ENCODE results near the gene FHAD1. TPM values are rescaled to one million over a fixed set of nuclear protein-coding genes. Genes with fewer than 3 reads are reported as not detected.

FHAD1 gene
- total RNA-seq, 1 experiment from 2014 or later, result 1.9 TPM

DNA sequence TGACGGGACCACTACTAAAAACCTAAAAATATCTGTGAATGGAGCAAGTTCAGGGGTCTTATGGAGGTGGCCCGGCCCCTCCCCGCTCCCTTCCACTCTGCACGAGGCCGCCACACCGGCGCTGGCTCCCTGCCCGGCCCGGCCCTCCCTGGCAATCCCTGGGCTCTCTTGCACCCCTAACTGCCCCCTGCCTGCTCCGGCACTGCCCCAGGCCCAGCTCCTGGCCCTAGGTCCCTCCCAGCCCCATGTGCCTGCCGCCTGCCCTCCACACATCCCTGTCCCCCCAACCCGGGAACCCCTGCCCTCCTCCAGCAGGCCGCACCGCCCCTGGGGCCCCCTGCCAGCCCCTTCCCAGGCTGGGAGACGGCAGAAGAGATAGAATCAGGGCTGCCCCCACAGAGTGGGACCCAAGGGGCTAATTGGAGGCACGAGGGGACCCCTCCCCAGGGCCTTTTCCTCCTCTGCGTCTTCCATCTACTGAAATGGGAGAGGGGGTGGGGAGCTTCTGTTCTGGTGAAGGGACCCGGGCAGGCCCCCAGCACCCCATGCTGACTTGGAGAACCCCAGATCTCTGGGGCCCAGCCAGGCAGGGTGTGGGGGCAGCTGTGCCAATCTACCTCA, 181.9 kb downstream of the FHAD1 start:
- Histone ChIP-seq H2BK15ac (ENCODE audit: low read depth, low read length) (no peak overlapping the region), H2BK5ac (ENCODE audit: insufficient read length, low read length) (no peak overlapping the region), H3K79me2 (ENCODE audit: insufficient read depth, low read length) (no peaks in the 10 kb centered on the region), H3K18ac (ENCODE audit: insufficient read length, low read depth, low read length) (no peak overlapping the region), H4K91ac (ENCODE audit: insufficient read length, low read depth, low read length) (no peak overlapping the region), H4K8ac (replicated peaks; ENCODE audit: insufficient read length, low read depth, low read length) (no peak overlapping the region), H3K4ac (ENCODE audit: low read depth, low read length) (no peak overlapping the region), H3K23ac (ENCODE audit: insufficient read length, low read depth, low read length) (no peak overlapping the region), H2BK120ac (ENCODE audit: low read depth, low read length, poor library complexity, severe bottlenecking) (no peak overlapping the region), H4K5ac (ENCODE audit: insufficient read length, low read depth, low read length) (no peak overlapping the region), H3K4me2 (ENCODE audit: insufficient read depth, insufficient read length, low read length) (no peak overlapping the region), H3K56ac (ENCODE audit: insufficient read length, low read depth, low read length) (no peak overlapping the region), H3K23me2 (ENCODE audit: insufficient read length, low read depth, low read length, poor library complexity, severe bottlenecking) (no peaks in the 10 kb centered on the region), H3K9me3 (ENCODE audit: control insufficient read depth, low read depth, low read length) (no peaks in the 10 kb centered on the region), H2BK12ac (ENCODE audit: insufficient read length, low read depth, low read length) (no peak overlapping the region), H3T11ph (ENCODE audit: low read length) (no peak overlapping the region), H4K20me1 (ENCODE audit: control insufficient read depth, insufficient read depth, insufficient read length) (no peaks in the 10 kb centered on the region), H3K14ac (ENCODE audit: insufficient read depth, low read length) (no peak overlapping the region), H3K9ac (ENCODE audit: extremely low read depth, insufficient read length, low read length) (no peak overlapping the region), H2AFZ (ENCODE audit: low read length) (no peak overlapping the region), H2BK20ac (ENCODE audit: low read depth, low read length, poor library complexity, severe bottlenecking) (no peak overlapping the region), H3K27me3 (ENCODE audit: insufficient read depth, low read length) (no peaks in the 10 kb centered on the region), H3K4me1 (ENCODE audit: insufficient read depth, low read length) (no peaks in the 10 kb centered on the region), H2AK5ac (ENCODE audit: insufficient read length, low read length) (no peak overlapping the region), H3K79me1 (ENCODE audit: insufficient read depth, low read depth, low read length, poor library complexity, severe bottlenecking) (no peaks in the 10 kb centered on the region), H3K27ac (ENCODE audit: insufficient read length, low read depth, low read length) (no peak overlapping the region)
- no peaks in the 10 kb centered on the region for H3K9me3 Mint-ChIP-seq
- H3K4me1 Mint-ChIP-seq, result peaks cover 14 to 26% of the 10 kb centered on the region in 2 experiments
- TF ChIP-seq, protein P1, sequence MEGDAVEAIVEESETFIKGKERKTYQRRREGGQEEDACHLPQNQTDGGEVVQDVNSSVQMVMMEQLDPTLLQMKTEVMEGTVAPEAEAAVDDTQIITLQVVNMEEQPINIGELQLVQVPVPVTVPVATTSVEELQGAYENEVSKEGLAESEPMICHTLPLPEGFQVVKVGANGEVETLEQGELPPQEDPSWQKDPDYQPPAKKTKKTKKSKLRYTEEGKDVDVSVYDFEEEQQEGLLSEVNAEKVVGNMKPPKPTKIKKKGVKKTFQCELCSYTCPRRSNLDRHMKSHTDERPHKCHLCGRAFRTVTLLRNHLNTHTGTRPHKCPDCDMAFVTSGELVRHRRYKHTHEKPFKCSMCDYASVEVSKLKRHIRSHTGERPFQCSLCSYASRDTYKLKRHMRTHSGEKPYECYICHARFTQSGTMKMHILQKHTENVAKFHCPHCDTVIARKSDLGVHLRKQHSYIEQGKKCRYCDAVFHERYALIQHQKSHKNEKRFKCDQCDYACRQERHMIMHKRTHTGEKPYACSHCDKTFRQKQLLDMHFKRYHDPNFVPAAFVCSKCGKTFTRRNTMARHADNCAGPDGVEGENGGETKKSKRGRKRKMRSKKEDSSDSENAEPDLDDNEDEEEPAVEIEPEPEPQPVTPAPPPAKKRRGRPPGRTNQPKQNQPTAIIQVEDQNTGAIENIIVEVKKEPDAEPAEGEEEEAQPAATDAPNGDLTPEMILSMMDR (conservative IDR thresholded peaks at IDR 0.05), result no peak
- no peak for DNase-seq
- no peak overlapping the region for H3K27ac Mint-ChIP-seq
- peaks cover 0 to 4% (median 3%) of the 10 kb centered on the region in 3 experiments; a peak in 4 of 7 replicates for H3K36me3 Mint-ChIP-seq (ENCODE audit: insufficient read depth in 1 of 3, low read depth in 3 of 3)
- H3K4me3 Mint-ChIP-seq, result no peak overlapping the region
- H3K27me3 Mint-ChIP-seq (ENCODE audit: low read depth), result no peaks in the 10 kb centered on the region
- WGBS (ENCODE audit: extremely low coverage, insufficient read length, low lambda C conversion rate), result no CpG with 5 or more reads among the region's 18 CpGs
